Endothelial cell (in vitro differentiated cells): ENCODE results near the gene MAN1A2. TPM values are rescaled to one million over a fixed set of nuclear protein-coding genes. Genes with fewer than 3 reads are reported as not detected.

Experiments used
- DNase-seq: peaks from one replicate; pipeline ENCODE4 v3.0.0; 2021; ENCODE audit warnings: low spot score
- H3K27ac Mint-ChIP-seq: one replicate; pipeline ENCODE4 v1.8.0; 2021; ENCODE audit warnings: mixed read lengths, inconsistent platforms; ENCODE audit not compliant: unreplicated experiment
- H3K27me3 Mint-ChIP-seq: one replicate; pipeline ENCODE4 v1.8.0; 2021; ENCODE audit warnings: mild to moderate bottlenecking, moderate library complexity, mixed read lengths, inconsistent platforms; ENCODE audit not compliant: unreplicated experiment
- H3K36me3 Mint-ChIP-seq: one replicate; pipeline ENCODE4 v1.8.0; 2021; ENCODE audit warnings: mild to moderate bottlenecking, low read depth, mixed read lengths, inconsistent platforms; ENCODE audit not compliant: unreplicated experiment
- H3K4me1 Mint-ChIP-seq: one replicate; pipeline ENCODE4 v1.8.0; 2021; ENCODE audit warnings: mild to moderate bottlenecking, mixed read lengths, inconsistent platforms; ENCODE audit not compliant: unreplicated experiment
- H3K4me3 Mint-ChIP-seq: one replicate; pipeline ENCODE4 v1.8.0; 2021; ENCODE audit warnings: mild to moderate bottlenecking, mixed read lengths, inconsistent platforms; ENCODE audit not compliant: unreplicated experiment
- H3K9me3 Mint-ChIP-seq: one replicate; pipeline ENCODE4 v1.8.0; 2021; ENCODE audit warnings: mixed read lengths, inconsistent platforms; ENCODE audit not compliant: unreplicated experiment
- CTCF ChIP-seq: fragments of 200-600 bp; sonication (generic); IDR thresholded peaks from one replicate; pipeline ENCODE4 v1.5.0; 2021; ENCODE audit warnings: antibody characterized with exemption; ENCODE audit not compliant: unreplicated experiment
- total RNA-seq: library from RNA; stranded (reverse); fragmentation: NEBNext Ultra II Directional; extraction: Animal tissue kit (Norgen Biotek cat#: 25700); gene quantifications from one replicate; pipeline ENCODE4 v1.2.1, GENCODE V29; 2021; ENCODE audit not compliant: unreplicated experiment

Gene MAN1A2
- total RNA-seq, 1 donor from 2014 or later = 36.4 TPM

- no peak for TF ChIP-seq CTCF
- no peaks in the 10 kb centered on the region for H3K9me3 Mint-ChIP-seq
- no peaks in the 10 kb centered on the region for H3K27me3 Mint-ChIP-seq
- H3K27ac Mint-ChIP-seq = no peak overlapping the region
- H3K4me3 Mint-ChIP-seq = no peak overlapping the region
- DNase-seq = no peak
- H3K36me3 Mint-ChIP-seq = no peaks in the 10 kb centered on the region
- H3K4me1 Mint-ChIP-seq = no peaks in the 10 kb centered on the region
Measured at GRCh38 chr1:117500584-117500983, 133.3 kb downstream of the MAN1A2 start.

GRCh38 chr1:117501281-117501680, 134.0 kb downstream of the MAN1A2 start:
- DNase-seq = no peak
- no peaks in the 10 kb centered on the region for H3K9me3 Mint-ChIP-seq
- H3K36me3 Mint-ChIP-seq = no peaks in the 10 kb centered on the region
- no peak overlapping the region for H3K27ac Mint-ChIP-seq
- TF ChIP-seq CTCF = no peak
- no peaks in the 10 kb centered on the region for H3K4me1 Mint-ChIP-seq
- H3K27me3 Mint-ChIP-seq = no peaks in the 10 kb centered on the region
- H3K4me3 Mint-ChIP-seq = no peak overlapping the region

GRCh38 chr1:117511273-117511672, 144.0 kb downstream of the MAN1A2 start:
- no peak overlapping the region for H3K27ac Mint-ChIP-seq

GRCh38 chr1:117512728-117513321, 145.6 kb downstream of the MAN1A2 start:
- Mint-ChIP-seq H3K4me3 (no peak overlapping the region), H3K27ac (no peak overlapping the region)
- DNase-seq = no peak

More at GRCh38 chr1:117511273-117511672, 144.0 kb downstream of the MAN1A2 start:
- Mint-ChIP-seq H3K27me3 (peaks cover 1% of the 10 kb centered on the region), H3K4me1 (no peaks in the 10 kb centered on the region), H3K36me3 (no peaks in the 10 kb centered on the region), H3K9me3 (no peaks in the 10 kb centered on the region), H3K4me3 (no peak overlapping the region)
- DNase-seq = no peak
- no peak for TF ChIP-seq CTCF

More at GRCh38 chr1:117512728-117513321, 145.6 kb downstream of the MAN1A2 start:
- Mint-ChIP-seq H3K27me3 (no peaks in the 10 kb centered on the region), H3K36me3 (no peaks in the 10 kb centered on the region), H3K4me1 (no peaks in the 10 kb centered on the region), H3K9me3 (no peaks in the 10 kb centered on the region)
- peak; percentile 57 for TF ChIP-seq CTCF
